Esophagus (tissue), 2 donors: ENCODE measurements around the gene MGAT4D. TPM values are rescaled to one million over a fixed set of nuclear protein-coding genes. Genes with fewer than 3 reads are reported as not detected.

Source experiments
- H3K27ac ChIP-seq, 2 donors: one replicate each; pipeline ENCODE4 v1.5.1; 2013; ENCODE audit warnings: low read depth in 2 of 2, mild to moderate bottlenecking in 2 of 2, inconsistent platforms in 1 of 2, low read length in 1 of 2, moderate library complexity in 1 of 2
- H3K27me3 ChIP-seq, 2 donors: one replicate each; pipeline ENCODE4 v1.6.1; 2013; ENCODE audit warnings: low read length in 2 of 2, control low read depth in 1 of 2, mild to moderate bottlenecking in 1 of 2; ENCODE audit not compliant: insufficient read depth in 2 of 2, control insufficient read depth in 1 of 2
- H3K36me3 ChIP-seq, 2 donors: one replicate each; pipeline ENCODE4 v1.6.1; 2013; ENCODE audit warnings: low read length in 1 of 2; ENCODE audit not compliant: control insufficient read depth in 2 of 2, insufficient read depth in 2 of 2
- H3K4me1 ChIP-seq, 2 donors: one replicate each; pipeline ENCODE4 v1.6.1; 2013; ENCODE audit warnings: low read length in 1 of 2; ENCODE audit not compliant: control insufficient read depth in 2 of 2, insufficient read depth in 2 of 2
- H3K4me3 ChIP-seq, 2 donors: one replicate each; pipeline ENCODE4 v1.5.1; 2013; ENCODE audit warnings: low read length in 2 of 2, mild to moderate bottlenecking in 2 of 2, low read depth in 1 of 2, moderate library complexity in 1 of 2
- H3K9me3 ChIP-seq, 2 donors: one replicate each; pipeline ENCODE4 v1.6.1; 2013; ENCODE audit warnings: mild to moderate bottlenecking in 2 of 2, low read depth in 1 of 2, low read length in 1 of 2, moderate library complexity in 1 of 2; ENCODE audit not compliant: control insufficient read depth in 2 of 2, insufficient read depth in 1 of 2
- WGBS, 2 donors: extraction: QIAGEN DNeasy Blood & Tissue Kit; methylation state at CpG; one replicate each; pipeline ENCODE4 v1.1.7; 2013; 5-methylcytosine and 5-hydroxymethylcytosine counted together
- polyA plus RNA-seq, 2 donors: library from polyadenylated mRNA; stranded (reverse); fragments of 200-250 nt; gene quantifications; one replicate each; pipeline ENCODE4 v1.2.3, GENCODE V29; 2013
- donor health status: healthy with polysubstance abuse.
- donor health status: Bipolar disorder and iron deficiency.

The MGAT4D gene
- polyA plus RNA-seq, 2 donors: not detected

- Histone ChIP-seq H3K27ac (no peak overlapping the region), H3K36me3 (no peaks in the 10 kb centered on the region), H3K4me3 (no peak overlapping the region), H3K27me3 (no peaks in the 10 kb centered on the region), H3K4me1 (no peaks in the 10 kb centered on the region), H3K9me3 (no peaks in the 10 kb centered on the region)
Observed at GRCh38 chr4:140406292-140406691, 91.8 kb downstream of the MGAT4D start.

GRCh38 chr4:140400111-140400510, 98.0 kb downstream of the MGAT4D start:
- H3K27ac ChIP-seq: no peak overlapping the region
- no peaks in the 10 kb centered on the region for H3K9me3 ChIP-seq
- H3K4me1 ChIP-seq: no peaks in the 10 kb centered on the region
- H3K4me3 ChIP-seq: no peak overlapping the region
- WGBS, 2 donors: 76 to 79% methylated on average over 2 of the region's 2 CpGs
- H3K27me3 ChIP-seq: no peaks in the 10 kb centered on the region
- no peaks in the 10 kb centered on the region for H3K36me3 ChIP-seq

- Histone ChIP-seq H3K4me3 (no peak overlapping the region), H3K9me3 (no peaks in the 10 kb centered on the region), H3K27me3 (no peaks in the 10 kb centered on the region), H3K27ac (no peak overlapping the region), H3K36me3 (no peaks in the 10 kb centered on the region), H3K4me1 (no peaks in the 10 kb centered on the region)
- 61 to 74% methylated on average over 5 of the region's 5 CpGs for WGBS, 2 donors
Observed at GRCh38 chr4:140395668-140396067, 102.4 kb downstream of the MGAT4D start.

Other genes with a start within 250 kb of the MGAT4D start
- gene SCOC, start 124.6 kb downstream of the MGAT4D start, polyA plus RNA-seq: 10 to 100 TPM; 42.4 to 47.3 TPM
- 1 to 10 TPM; 1.1 to 1.9 TPM for gene CLGN, start 70.6 kb downstream of the MGAT4D start, polyA plus RNA-seq
- gene ELMOD2, start 25.9 kb upstream of the MGAT4D start, polyA plus RNA-seq: 1 to 10 TPM; 4.9 to 6.4 TPM
- not detected for gene UCP1, start 70.7 kb upstream of the MGAT4D start, polyA plus RNA-seq